Thyroid gland (tissue), 4 donors: ENCODE results near the gene CCDC136. TPM values are rescaled to one million over a fixed set of nuclear protein-coding genes. Genes with fewer than 3 reads are reported as not detected.

Source experiments
- DNase-seq, 2 donors: peaks; one replicate each; pipeline ENCODE4 v3.0.0-alpha.2; 2019
- H3K27ac ChIP-seq, 3 donors: fragments of 200-600 bp; sonication (generic); 1 replicate in 2 of 3; 2 replicates in 1 of 3; pipeline ENCODE4 v1.5.1; 2016 to 2019; ENCODE audit warnings: mild to moderate bottlenecking in 1 of 3, moderate library complexity in 1 of 3
- H3K27me3 ChIP-seq: fragments of 200-600 bp; sonication (generic); one replicate; pipeline ENCODE4 v1.5.1; 2019
- H3K36me3 ChIP-seq, 2 donors: fragments of 200-600 bp; sonication (generic); one replicate each; pipeline ENCODE4 v1.5.1; 2016 to 2019
- H3K4me1 ChIP-seq, 2 donors: fragments of 200-600 bp; sonication (generic); one replicate each; pipeline ENCODE4 v1.5.1; 2017 to 2019
- H3K4me3 ChIP-seq, 3 donors: fragments of 200-600 bp; sonication (generic); replicated peaks in 1 of 3; 1 replicate in 2 of 3; 2 replicates in 1 of 3; pipeline ENCODE4 v1.5.1; 2016; ENCODE audit warnings: mild to moderate bottlenecking in 1 of 3
- H3K9me3 ChIP-seq: fragments of 200-600 bp; sonication (generic); one replicate; pipeline ENCODE4 v1.5.1; 2017
- CTCF ChIP-seq, 6 experiments: fragments of 200-600 bp in 3 of 6; fragments of 450-650 bp in 3 of 6; sonication (generic) in 3 of 6; IDR thresholded peaks; one replicate each; pipeline ENCODE4 v1.5.1; 2016 to 2019; ENCODE audit warnings: antibody characterized with exemption in 6 of 6, mild to moderate bottlenecking in 2 of 6, inconsistent platforms in 1 of 6, moderate library complexity in 1 of 6
- POLR2A ChIP-seq, 2 donors: fragments of 450-650 bp; IDR thresholded peaks; one replicate each; pipeline ENCODE4 v1.6.1; 2017; ENCODE audit warnings: antibody characterized with exemption in 2 of 2, mild to moderate bottlenecking in 2 of 2, moderate library complexity in 1 of 2
- WGBS, 2 donors: methylation state at CpG; one replicate each; pipeline ENCODE4 v1.1.5; 2017; 5-methylcytosine and 5-hydroxymethylcytosine counted together
- intact Hi-C: fragments of 100-400 bp; cut with DNase I; formaldehyde crosslinking; loops from one replicate; pipeline ENCODE4 v1.15.1; 2023
- total RNA-seq, 4 donors: library from RNA; depleted of rRNA; stranded (reverse); fragments of >200 nt; gene quantifications; one replicate each; pipeline ENCODE4 v1.2.3, GENCODE V29; 2016

The CCDC136 gene
- total RNA-seq, 4 donors from 2014 or later = 4.4 to 4.9 (median 4.6) TPM

- no peaks in the 10 kb centered on the region for H3K9me3 ChIP-seq
- H3K36me3 ChIP-seq = no peaks in the 10 kb centered on the region
- WGBS, 2 donors = 88 to 91% methylated on average over 14 of the region's 14 CpGs
Measured at GRCh38 chr7:128846781-128847444, 55.1 kb downstream of the CCDC136 start.

GRCh38 chr7:128847721-128848211 lies 56.0 kb downstream of the CCDC136 start:
- H3K36me3 ChIP-seq = no peaks in the 10 kb centered on the region
- intact Hi-C loops = no loop called here

More at GRCh38 chr7:128846781-128847444, 55.1 kb downstream of the CCDC136 start:
- intact Hi-C loops = no loop called here
- no peaks in the 10 kb centered on the region for H3K27me3 ChIP-seq
- no peak overlapping the region for H3K27ac ChIP-seq
- H3K4me3 ChIP-seq = no peak overlapping the region
- DNase-seq = no peak
- no peak for TF ChIP-seq CTCF (IDR thresholded peaks at IDR 0.05)
- no peak for TF ChIP-seq POLR2A (IDR thresholded peaks at IDR 0.05)
- no peaks in the 10 kb centered on the region for H3K4me1 ChIP-seq

GRCh38 chr7:128848289-128849155 lies 56.8 kb downstream of the CCDC136 start:
- no peaks in the 10 kb centered on the region for H3K36me3 ChIP-seq
- H3K4me1 ChIP-seq = no peaks in the 10 kb centered on the region
- no peak overlapping the region for H3K27ac ChIP-seq
- no peak for DNase-seq
- 92 to 93% methylated on average over 18 to 31 of the region's 31 CpGs for WGBS, 2 donors
- H3K27me3 ChIP-seq = no peaks in the 10 kb centered on the region
- intact Hi-C loops = no loop called here
- no peaks in the 10 kb centered on the region for H3K9me3 ChIP-seq
- H3K4me3 ChIP-seq = no peak overlapping the region
- no peak for TF ChIP-seq POLR2A (IDR thresholded peaks at IDR 0.05)
- no peak for TF ChIP-seq CTCF (IDR thresholded peaks at IDR 0.05)

More at GRCh38 chr7:128847721-128848211, 56.0 kb downstream of the CCDC136 start:
- Histone ChIP-seq H3K9me3 (no peaks in the 10 kb centered on the region), H3K27me3 (no peaks in the 10 kb centered on the region), H3K4me3 (no peak overlapping the region), H3K27ac (no peak overlapping the region), H3K4me1 (no peaks in the 10 kb centered on the region)
- 90 to 94% methylated on average over 3 to 17 of the region's 17 CpGs for WGBS, 2 donors
- DNase-seq = no peak
- no peak for TF ChIP-seq POLR2A (IDR thresholded peaks at IDR 0.05)
- TF ChIP-seq CTCF (IDR thresholded peaks at IDR 0.05) = no peak

- Histone ChIP-seq H3K27ac (no peak overlapping the region), H3K36me3 (no peaks in the 10 kb centered on the region)
Measured at GRCh38 chr7:128849156-128849515, 57.4 kb downstream of the CCDC136 start.

More at GRCh38 chr7:128849156-128849515, 57.4 kb downstream of the CCDC136 start:
- Histone ChIP-seq H3K9me3 (no peaks in the 10 kb centered on the region), H3K4me3 (no peak overlapping the region), H3K4me1 (no peaks in the 10 kb centered on the region), H3K27me3 (no peaks in the 10 kb centered on the region)
- 93 to 94% methylated on average over 12 to 16 of the region's 16 CpGs for WGBS, 2 donors
- no peak for TF ChIP-seq POLR2A (IDR thresholded peaks at IDR 0.05)
- TF ChIP-seq CTCF (IDR thresholded peaks at IDR 0.05) = no peak
- DNase-seq = no peak
- intact Hi-C loops = no loop called here
